WERI-Rb-1 (cell line): Measurements from ENCODE around the gene IGF2R.

Experiments used
- DNase-seq: peaks from one replicate; pipeline ENCODE4 v3.0.0-alpha.2; 2020
- H3K27ac ChIP-seq: fragments of 250-450 bp; sonication (Bioruptor Pico); 2 replicates; pipeline ENCODE4 v1.5.1; 2020; ENCODE audit warnings: mild to moderate bottlenecking, moderate library complexity
- H3K27me3 ChIP-seq: fragments of 250-450 bp; sonication (Bioruptor Pico); 2 replicates; pipeline ENCODE4 v1.5.1; 2021; ENCODE audit warnings: mild to moderate bottlenecking, low read depth, moderate library complexity; ENCODE audit not compliant: insufficient read depth, severe bottlenecking
- H3K36me3 ChIP-seq: fragments of 250-450 bp; sonication (Bioruptor Pico); 2 replicates; pipeline ENCODE4 v1.5.1; 2020; ENCODE audit warnings: mild to moderate bottlenecking, moderate library complexity
- H3K4me3 ChIP-seq: 2 replicates; pipeline ENCODE4 v1.5.1; 2011; ENCODE audit warnings: low read depth, mild to moderate bottlenecking, control low read depth, low read length
- H3K9me3 ChIP-seq: fragments of 250-450 bp; sonication (Bioruptor Pico); 2 replicates; pipeline ENCODE4 v1.5.1; 2021; ENCODE audit warnings: mild to moderate bottlenecking, moderate library complexity; ENCODE audit not compliant: severe bottlenecking
- TF ChIP-seq, protein P1 (sequence below): IDR thresholded peaks from 2 replicates; pipeline ENCODE4 v1.5.1; 2011; ENCODE audit warnings: low read depth, mild to moderate bottlenecking, control low read depth, inconsistent platforms, low read length

The IGF2R gene

DNA sequence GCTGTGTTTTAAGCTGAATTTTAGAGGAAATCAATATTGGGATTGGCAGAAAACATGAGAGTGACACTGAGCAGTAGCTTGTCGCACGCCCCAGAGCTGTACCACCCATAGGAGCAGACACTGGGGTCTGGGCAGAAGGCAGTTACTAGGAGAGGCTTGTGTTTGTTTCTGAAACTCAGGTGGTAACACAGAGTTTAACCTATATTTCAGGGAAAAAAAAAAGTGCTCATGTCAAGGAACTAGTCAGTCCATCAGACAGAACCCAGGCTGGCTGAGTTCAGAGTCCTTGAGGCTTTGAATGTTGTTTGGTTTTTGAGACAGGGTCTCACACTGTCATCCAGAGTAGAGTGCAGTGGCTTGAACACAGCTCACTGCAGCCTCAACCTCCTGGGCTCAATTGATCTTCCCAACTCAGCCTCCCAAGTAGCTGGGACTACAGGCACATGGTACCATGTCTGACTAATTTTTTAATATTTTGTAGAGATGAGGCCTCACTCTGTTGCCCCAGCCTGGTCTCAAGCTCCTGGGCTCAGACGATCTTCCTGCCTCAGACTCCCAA, 159.3 kb downstream of the IGF2R start:
- H3K27ac ChIP-seq: no peak overlapping the region
- no peak for DNase-seq
- no peaks in the 10 kb centered on the region for H3K36me3 ChIP-seq
- no peaks in the 10 kb centered on the region for H3K9me3 ChIP-seq
- H3K27me3 ChIP-seq: peaks cover 58% of the 10 kb centered on the region
- H3K4me3 ChIP-seq: no peak overlapping the region
- TF ChIP-seq, protein P1, sequence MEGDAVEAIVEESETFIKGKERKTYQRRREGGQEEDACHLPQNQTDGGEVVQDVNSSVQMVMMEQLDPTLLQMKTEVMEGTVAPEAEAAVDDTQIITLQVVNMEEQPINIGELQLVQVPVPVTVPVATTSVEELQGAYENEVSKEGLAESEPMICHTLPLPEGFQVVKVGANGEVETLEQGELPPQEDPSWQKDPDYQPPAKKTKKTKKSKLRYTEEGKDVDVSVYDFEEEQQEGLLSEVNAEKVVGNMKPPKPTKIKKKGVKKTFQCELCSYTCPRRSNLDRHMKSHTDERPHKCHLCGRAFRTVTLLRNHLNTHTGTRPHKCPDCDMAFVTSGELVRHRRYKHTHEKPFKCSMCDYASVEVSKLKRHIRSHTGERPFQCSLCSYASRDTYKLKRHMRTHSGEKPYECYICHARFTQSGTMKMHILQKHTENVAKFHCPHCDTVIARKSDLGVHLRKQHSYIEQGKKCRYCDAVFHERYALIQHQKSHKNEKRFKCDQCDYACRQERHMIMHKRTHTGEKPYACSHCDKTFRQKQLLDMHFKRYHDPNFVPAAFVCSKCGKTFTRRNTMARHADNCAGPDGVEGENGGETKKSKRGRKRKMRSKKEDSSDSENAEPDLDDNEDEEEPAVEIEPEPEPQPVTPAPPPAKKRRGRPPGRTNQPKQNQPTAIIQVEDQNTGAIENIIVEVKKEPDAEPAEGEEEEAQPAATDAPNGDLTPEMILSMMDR: no peak

DNA sequence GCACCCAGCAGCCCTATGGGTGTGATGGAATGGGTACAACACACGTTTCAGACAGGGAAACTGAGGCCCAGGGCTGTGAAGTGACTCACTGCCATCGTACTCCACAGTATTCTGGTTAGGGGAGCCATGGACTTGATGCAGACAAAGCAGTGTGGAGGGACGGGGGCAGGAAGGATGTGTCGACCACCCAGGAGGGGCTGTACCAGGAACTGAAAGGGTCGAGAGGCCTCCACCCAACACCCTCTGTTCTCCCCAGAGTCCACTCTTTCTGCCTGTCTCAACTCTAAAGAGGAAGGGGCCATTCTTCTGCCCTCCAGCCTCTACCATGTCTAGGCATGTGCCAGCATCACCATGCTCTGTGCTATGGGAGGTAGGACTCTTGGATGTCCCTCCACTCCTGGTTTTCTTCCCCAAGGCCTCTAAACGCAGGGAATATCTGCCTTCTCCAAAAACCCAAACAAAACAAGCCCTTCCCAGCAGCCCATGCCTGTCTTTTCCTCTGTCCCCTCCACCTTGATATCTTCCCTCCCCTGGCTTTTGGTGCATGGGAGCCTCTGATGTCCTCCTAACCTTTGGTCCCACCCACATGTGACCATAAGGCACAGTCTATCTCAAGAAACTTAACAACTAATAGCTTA, 160.1 kb downstream of the IGF2R start:
- no peak for DNase-seq
- Histone ChIP-seq H3K27me3 (peaks cover 61% of the 10 kb centered on the region), H3K9me3 (no peaks in the 10 kb centered on the region), H3K4me3 (no peak overlapping the region), H3K36me3 (no peaks in the 10 kb centered on the region), H3K27ac (no peak overlapping the region)
- TF ChIP-seq, protein P1: no peak

DNA sequence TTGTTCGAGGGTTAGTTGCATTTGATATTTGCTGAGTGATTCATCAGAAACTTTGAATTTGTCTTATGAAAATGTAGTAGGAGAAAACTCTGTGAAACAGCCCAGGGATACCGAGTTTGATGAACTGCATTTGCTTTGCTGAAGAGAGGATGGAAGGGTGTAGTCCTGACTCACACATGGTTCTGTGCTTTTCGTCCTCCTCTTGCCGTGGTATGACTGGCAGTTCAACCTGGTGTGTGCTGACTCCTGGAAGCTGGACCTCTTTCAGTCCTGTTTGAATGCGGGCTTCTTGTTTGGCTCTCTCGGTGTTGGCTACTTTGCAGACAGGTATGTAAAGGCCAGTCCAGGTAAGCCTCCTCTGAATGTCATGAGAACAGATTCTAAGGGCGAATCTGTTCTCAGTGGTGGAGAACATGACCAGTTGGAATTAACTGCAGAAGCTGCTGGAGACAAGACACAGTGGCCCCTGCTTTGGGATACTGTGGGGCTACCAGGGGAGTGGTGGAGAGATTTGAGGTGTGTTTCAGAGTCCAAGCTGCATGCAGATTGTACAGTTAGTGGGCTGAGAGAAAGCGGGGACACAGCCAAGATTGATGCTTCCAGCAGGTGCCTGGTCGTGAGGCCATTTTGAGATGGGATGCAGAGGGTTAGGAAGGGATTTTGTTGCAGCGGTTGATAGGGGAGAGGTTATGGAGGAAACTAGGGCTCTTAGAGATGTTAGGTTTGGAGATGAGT, 161.2 kb downstream of the IGF2R start:
- H3K27ac ChIP-seq: no peak overlapping the region
- H3K36me3 ChIP-seq: no peaks in the 10 kb centered on the region
- no peak overlapping the region for H3K4me3 ChIP-seq
- DNase-seq: no peak
- no peaks in the 10 kb centered on the region for H3K9me3 ChIP-seq
- H3K27me3 ChIP-seq: peaks cover 61% of the 10 kb centered on the region
- TF ChIP-seq, protein P1: no peak

DNA sequence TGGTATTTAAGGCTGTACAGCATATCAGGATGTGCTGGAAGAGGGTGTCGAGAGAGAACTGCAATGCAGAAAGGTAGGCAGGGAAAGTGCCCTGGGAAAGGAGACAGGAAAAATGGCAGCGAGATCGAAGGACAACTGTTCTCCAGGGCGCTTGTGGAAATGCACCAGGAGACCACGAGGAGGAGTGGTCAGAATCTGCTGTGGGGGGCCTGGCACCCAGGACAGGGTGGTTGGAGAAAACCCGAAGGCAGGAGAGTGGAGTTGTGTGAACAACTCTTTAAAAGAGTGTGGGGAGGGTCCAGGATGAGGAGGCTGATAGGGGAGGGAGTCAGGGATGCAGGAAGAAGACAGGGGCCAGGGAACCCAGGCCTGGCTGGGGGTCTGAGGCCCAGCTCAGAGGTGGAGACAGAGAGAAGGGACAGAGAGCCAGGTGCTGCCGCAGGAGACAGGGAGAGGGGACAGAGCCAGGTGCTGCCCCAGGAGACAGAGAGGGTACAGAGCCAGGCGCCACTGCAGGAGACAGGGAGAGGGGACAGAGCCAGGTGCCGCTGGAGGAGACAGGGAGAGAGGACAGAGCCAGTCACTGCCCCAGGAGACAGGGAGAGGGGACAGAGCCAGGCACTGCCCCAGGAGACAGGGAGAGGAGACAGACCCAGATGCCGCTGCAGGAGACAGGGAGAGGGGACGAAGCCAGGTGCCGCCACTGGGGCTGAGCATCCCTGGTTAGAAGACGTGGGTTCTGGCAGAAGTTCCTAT, 162.0 kb downstream of the IGF2R start:
- TF ChIP-seq, protein P1: no peak
- Histone ChIP-seq H3K36me3 (no peaks in the 10 kb centered on the region), H3K27me3 (peaks cover 69% of the 10 kb centered on the region), H3K27ac (no peak overlapping the region), H3K9me3 (no peaks in the 10 kb centered on the region), H3K4me3 (no peak overlapping the region)
- DNase-seq: no peak

DNA sequence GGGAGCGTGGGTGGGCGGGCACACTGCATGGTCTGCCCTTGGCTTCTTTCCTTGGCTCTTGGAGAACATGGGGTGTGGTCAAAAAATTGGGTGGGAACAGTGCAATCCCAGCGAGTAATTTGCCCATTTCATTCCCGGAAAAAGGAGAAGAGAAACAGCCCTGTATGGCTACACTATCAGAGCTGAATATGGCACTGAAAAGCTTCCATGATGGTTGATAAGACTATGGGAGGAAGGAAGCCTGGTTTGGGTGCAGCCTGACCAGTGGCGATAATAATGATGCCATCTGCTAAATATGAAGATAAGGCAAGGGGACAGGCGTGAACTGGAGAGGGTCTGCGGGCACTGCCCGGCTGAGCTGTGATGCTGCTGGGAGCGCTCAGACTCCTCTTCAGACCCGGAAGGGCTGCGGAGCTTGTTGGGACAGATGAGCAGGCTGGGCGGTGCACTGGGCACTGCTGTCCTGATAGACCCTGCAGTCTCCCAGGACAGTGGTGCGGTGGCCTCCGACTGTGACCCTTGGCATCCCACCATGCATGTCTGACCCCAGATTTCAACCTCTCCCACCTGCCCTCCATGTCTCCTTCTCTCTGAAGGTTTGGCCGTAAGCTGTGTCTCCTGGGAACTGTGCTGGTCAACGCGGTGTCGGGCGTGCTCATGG, 162.9 kb downstream of the IGF2R start:
- H3K27ac ChIP-seq: no peak overlapping the region
- DNase-seq: no peak

More for the DNA sequence above, 162.9 kb downstream of the IGF2R start:
- H3K4me3 ChIP-seq: no peak overlapping the region
- no peaks in the 10 kb centered on the region for H3K36me3 ChIP-seq
- peaks cover 78% of the 10 kb centered on the region for H3K27me3 ChIP-seq
- TF ChIP-seq, protein P1: no peak
- no peaks in the 10 kb centered on the region for H3K9me3 ChIP-seq
